Measurements from ENCODE around the gene MTG2. TPM values are rescaled to one million over a fixed set of nuclear protein-coding genes. Genes with fewer than 3 reads are reported as not detected.

MTG2 gene
- polyA plus RNA-seq, 4 donors, result 25.2 to 50.0 (median 31.1) TPM

DNA sequence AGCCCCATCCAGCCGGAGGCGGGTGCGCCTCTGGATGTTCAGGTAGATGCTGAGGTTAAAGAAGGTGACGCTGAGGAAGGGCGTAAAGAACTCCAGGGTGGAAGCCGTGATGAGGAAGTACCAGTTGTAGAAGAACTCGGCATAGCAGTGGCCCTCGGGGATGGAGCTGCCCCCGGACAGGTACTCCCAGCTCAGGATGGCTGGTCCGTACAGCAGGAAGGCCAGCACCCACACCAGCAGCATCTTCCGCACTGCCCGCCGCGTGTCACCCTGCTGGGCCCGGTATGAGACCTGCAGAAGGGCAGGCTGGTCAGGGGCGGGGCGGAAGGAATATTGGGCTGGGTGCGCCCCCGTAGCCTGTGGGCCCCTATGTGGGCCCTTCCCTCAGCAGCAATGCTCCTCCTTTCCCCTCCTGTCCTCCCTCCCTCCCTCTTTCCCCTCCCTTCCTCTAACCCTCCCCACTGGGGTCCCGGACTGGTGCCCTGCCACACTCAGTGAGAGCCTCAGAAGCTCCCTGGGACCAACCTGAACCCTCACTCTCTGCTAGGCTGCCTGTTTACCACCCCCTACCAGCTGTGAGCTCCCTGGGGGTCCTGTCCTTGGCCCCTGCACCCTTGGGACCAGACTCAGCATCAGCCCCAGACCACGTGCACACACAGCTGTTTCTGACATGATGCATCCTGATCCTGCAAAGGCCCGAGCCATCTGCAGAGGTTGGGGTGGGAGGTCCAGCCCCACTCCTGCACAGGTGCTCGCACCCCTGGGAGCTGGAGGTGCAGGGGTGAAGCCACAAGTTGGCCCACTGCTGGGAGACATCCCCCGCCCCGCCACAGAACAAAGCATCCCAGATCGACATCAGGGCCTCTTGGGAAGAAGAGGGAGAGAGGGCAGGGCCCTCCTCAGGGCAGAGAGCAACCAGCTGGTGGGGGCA lies 34.1 kb downstream of the MTG2 start:
- DNase-seq (ENCODE audit: low read depth in 4 of 4, low spot score in 3 of 4), result no peak

GRCh38 chr20:62217913-62218773 lies 35.3 kb downstream of the MTG2 start:
- no peak for DNase-seq (ENCODE audit: low read depth in 4 of 4, low spot score in 3 of 4)

DNA sequence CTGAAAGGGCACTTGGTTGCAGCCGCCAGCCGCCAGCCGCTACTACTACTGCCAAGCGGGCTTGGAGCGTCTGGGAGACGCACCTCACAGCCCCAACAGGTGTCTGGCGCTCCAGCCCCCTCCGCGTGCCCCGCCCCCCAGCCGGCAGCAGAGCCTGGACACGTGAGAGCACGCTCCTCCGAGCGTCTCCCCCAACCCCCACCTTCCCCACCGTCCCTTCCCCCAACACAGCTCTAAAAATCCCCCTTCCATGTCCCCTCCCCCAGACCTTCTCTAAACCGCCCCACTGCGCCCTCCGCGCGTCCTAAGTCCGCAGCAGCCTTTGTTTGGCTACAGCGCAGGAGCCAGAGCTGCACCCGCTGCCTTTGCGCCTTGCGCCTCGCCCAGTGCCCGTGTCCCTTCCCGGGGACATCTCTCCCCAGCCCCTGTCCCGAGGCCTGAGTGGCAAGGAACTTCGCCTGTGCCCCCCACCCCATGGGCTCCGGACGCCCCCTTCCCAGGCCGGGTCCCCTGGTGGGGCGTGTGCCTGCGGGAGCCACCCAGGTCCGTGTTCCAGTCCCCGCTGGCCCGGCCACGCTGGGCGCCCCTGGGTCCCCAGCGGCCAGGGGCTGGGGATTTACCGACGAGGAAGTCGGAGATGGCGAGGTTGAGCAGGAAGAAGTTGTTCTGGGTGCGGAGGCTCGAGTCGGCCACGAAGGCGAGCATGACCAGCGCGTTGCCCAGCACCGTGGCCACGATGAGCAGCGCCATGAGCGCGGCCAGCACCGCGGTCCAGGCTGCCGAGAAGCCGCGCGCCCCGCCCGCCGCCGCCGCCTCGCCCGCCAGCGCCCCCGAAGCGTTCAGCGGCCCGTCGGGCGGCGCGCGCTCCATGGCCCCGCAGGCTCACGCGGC lies 36.5 kb downstream of the MTG2 start:
- DNase-seq (ENCODE audit: low read depth in 4 of 4, low spot score in 3 of 4), result no peak

DNA sequence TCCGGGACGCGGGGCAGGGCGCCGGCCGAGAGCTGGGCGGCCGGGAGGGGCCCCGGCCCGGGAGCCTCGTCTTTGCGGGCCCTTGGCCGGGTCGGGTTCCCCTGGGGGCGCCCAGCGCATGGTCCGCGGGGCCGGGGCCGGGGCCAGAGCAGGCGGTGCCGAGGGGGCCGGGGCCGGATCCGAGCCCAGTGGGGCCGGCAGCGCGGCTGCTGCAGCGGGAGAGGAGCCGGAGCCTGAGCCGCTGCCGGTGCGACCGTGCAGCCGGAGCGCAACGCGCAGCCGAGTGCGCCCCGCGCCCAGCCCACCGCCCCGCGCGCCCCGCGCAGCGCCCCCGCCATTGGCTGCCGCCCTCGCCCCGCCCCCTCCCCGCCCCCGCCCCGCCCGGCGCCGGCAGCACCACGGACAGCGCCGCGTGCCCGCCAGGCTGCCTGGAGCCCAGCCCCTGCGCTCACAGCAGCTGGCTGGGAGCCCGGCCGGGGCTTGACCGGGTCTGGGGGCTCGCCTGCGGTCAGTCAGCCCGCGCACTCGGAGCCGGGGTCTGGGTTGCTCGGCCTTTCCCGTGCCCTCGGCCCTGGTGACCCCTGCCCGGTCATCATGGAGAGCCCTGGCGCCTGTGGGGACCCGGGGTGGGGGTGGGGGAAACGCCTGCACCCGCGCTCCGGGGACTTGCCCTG lies 37.3 kb downstream of the MTG2 start, which contains the start of gene HRH3:
Gene HRH3 (minus strand): TSS at position 287 of the 674 bp plus-strand sequence. CDS start 308 bp downstream, outside the sequence.
- peak in 2 of 4 donors; percentile 25 to 38 for DNase-seq (ENCODE audit: low read depth in 4 of 4, low spot score in 3 of 4)

DNA sequence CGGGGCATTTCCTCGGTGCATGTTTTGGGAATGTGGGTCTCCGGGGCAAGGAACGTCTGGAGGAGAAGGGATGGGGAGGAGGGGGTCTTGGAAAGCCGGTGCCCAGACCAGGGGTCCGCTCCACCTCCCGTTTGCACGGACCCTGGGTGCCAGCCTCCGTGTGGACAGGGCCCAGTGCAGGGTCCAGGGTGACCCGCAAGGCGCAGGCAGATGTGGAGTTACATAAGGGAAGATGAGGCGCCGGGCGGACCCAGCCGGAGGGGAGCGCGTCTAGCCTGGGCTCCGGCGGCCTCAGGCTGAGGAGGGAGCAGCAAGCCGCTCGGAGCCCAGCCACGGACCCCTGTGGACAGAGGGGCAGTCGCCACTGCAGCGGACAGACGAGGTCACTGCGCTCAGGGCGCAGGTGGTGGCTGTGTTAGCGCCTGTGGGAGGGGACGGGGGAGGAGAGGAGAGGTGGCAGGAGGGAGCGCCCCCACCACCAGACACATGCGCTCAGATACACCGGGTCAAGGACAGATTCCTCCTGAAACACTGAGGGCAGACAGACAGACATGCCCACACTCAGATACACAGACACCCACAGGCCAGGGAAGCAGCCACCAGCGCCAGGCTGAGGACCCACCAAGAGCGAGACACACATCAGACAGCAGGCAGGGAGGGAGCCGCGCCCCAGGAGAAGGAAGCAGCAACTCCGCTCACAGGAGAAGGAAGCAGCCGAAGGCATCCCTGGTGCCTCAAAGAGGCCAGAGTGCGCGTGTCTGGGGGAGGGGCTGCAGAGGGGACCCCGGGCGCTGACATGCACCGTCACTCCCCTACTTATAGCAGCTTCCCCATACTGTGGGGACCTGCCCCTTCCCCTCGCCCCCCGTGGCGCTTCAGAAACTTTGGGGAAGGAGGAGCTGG lies 38.1 kb downstream of the MTG2 start:
- no peak for DNase-seq (ENCODE audit: low read depth in 4 of 4, low spot score in 3 of 4)

DNA sequence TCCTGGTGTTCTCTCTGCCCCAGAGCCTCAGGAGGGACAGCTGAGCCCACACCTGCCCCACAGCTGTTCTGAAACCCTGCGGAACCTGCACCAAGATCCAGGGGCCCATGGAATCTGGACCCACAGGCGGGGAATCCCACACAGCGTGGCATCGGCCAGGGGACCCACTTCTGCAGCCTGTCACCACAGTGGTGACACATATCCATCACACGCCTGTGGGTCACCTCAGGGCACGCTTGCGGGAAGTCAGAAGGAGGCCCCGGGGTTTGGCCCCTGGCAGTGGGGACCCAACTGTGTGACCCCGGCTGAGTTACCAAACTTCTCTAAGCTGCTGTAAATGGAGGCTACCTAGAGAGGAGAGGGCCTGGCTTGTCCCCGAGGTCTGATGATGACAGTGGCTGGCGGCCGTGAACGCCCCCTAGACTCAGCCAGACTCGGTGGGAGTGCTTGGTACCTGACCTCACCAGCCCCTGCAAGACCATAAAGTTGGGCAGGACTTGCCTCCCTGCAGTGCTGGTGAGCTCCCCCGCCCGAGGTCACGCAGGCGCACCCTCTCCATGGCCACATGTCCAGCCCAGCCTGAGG lies 39.5 kb downstream of the MTG2 start:
- DNase-seq (ENCODE audit: low read depth in 4 of 4, low spot score in 3 of 4), result no peak

- no peak for DNase-seq (ENCODE audit: low read depth in 4 of 4, low spot score in 3 of 4)
These were observed 40.1 kb downstream of the MTG2 start for GRCh38 chr20:62222972-62223371.

DNA sequence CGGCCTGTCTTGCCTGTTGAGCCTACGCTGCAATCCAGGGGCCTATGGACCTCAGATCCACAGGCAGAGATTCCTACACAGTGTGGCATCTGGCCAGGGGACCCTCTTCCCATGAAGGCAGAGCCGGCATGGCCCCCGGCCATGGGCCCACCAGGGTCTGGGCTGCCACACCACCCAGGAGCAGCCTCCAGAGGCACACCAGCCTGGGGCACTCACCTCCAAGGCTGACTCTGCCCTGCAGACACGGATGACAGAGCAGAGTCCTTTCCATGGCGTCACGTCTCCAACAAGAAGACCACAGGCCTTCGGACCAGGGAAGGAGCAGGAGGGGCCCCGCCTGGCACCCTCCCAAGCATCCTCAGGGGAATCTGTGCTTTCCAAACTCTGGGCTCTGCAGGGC lies 40.7 kb downstream of the MTG2 start:
- no peak for DNase-seq (ENCODE audit: low read depth in 4 of 4, low spot score in 3 of 4)

- no peak for DNase-seq (ENCODE audit: low read depth in 4 of 4, low spot score in 3 of 4)
These were observed 41.5 kb downstream of the MTG2 start for GRCh38 chr20:62224113-62224855.

DNA sequence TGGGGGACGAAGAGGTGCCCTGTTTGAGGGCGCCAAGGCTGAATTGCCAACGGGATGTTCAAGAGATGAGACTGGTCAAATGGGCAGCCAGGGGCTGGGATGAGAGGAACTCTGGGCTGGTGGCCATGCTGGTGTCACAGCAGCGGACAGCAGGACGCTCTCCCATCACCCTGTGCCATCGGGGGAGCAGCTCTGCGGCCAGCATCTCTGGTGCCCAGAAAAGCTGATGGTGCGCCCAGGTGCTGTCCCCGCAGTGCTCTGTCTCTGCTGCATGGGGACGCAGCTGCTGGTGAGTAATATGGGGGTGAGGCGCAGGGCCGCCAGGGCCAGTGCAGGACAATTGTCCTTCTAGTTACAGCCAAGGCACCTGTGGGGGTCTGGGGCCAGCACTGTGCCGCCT lies 42.2 kb downstream of the MTG2 start:
- DNase-seq (ENCODE audit: low read depth in 4 of 4, low spot score in 3 of 4), result no peak

GRCh38 chr20:62225820-62226635 lies 43.2 kb downstream of the MTG2 start:
- DNase-seq (ENCODE audit: low read depth in 4 of 4, low spot score in 3 of 4), result no peak

GRCh38 chr20:62226707-62227590 lies 44.1 kb downstream of the MTG2 start:
- DNase-seq (ENCODE audit: low read depth in 4 of 4, low spot score in 3 of 4), result no peak

DNA sequence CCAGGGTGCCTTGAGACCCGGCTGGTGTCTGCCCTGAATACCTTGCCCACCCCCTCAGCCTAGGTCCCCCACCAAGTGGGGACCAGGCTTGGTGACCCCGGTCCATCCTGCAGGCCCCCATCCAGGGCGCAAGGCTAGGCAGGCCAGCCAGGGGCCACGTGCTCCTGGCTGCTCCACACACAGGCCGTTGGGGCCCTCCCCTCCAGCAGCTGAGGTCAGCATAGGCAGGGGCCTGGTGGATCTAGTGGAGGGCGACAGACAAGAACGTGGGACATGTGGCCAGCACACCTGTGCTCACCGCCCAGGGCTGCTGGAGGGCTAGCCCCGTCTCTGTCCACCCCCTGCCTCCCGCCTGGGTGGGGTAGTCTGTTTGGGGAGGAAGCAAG lies 44.8 kb downstream of the MTG2 start:
- no peak for DNase-seq (ENCODE audit: low read depth in 4 of 4, low spot score in 3 of 4)

DNA sequence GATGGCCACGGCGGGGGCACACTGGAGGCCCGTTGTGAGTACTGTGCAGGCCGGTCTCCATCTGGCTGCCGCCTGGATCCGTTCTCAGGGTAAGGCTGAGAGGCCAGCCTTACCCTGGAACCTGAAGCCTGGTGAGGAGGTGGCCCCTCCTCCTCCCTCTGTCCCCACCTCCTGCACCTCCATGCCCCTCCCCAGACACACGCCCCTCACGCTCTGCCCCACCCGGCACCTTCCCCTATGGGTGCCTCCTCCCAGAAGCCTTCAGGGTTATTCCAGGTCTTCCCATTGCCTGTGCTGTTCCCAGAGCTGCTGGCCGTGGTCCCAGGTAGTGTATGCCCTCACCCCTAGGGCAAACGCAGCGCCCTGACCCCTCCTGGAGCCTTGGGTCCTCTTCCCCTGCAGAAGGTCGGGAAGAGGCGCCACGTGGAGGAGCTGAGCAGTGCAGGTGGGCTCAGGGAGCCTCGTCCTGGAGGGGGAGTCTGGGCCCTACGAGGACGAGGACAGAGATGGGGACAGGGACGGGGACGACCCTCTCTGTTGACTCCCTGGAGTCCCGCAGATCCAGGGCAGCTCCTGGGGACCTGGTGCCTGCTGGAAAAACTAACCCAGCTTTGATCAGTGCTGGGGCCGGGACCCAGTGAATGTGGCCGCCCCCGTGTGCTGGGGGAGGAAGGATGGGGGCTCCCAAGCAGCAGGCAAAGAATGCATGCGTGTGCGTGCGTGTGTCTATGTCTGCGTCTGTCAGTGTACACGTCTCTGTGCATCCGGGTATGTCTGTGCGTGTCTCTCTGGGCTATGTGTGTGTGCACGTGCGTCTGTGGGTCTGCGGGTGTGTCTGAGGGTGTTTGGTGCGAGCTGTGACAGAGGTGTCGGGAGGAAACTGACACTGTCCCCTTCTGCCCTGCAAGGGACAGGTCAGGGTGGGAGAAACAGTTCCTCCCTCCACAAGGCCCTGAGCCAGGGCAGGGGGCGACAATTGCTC lies 45.4 kb downstream of the MTG2 start:
- DNase-seq (ENCODE audit: low read depth in 4 of 4, low spot score in 3 of 4), result no peak

All from left renal pelvis (tissue), 4 donors.